NT2/D1 (cell line): Measurements from ENCODE around the gene GPR171.

Source experiments
- SUZ12 ChIP-seq: IDR thresholded peaks from 2 replicates; pipeline ENCODE4 v1.6.1; 2011; ENCODE audit not compliant: insufficient read length, insufficient read depth; ENCODE audit errors: extremely low read depth
- YY1 ChIP-seq: IDR thresholded peaks from 2 replicates; pipeline ENCODE4 v1.6.1; 2011; ENCODE audit not compliant: insufficient read length, insufficient read depth
- ZNF274 ChIP-seq: IDR thresholded peaks from 2 replicates; pipeline ENCODE4 v1.6.1; 2011; ENCODE audit warnings: mild to moderate bottlenecking, low read depth, low read length

DNA sequence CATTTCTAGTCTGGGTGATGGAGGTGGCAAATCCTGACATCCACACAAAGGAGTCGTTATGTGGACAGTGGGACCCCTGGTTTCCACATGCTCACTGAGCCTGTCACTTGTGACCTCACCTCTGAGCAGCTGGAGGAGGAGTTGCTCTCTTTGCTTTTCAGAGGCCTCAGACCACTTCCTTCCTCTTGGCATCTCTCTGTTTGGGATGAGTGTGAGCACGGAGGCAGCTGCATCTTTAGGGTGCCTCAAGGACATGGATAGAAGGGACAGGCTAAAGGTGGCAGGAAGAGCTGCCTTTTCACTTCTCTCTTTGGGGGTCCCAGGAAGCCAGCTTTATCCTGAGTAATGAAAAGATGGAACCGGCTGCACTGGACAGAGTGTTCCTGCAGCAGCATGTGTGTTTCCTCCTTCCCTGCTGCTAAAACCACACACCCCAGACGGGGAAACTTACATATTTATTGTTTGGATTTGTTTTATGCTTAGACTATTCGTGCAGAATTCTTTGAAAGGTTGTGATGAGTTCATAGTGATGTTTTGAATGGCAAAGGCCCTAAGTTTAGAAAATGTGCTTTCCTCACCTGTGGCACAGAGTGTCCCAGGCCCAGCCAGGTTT, 31.8 kb downstream of the GPR171 start:
- no peak for TF ChIP-seq ZNF274
- TF ChIP-seq SUZ12: no peak
- no peak for TF ChIP-seq YY1
